B cell (primary cell): ENCODE results near the gene SFXN1.

ENCODE experiments used
- EZH2 ChIP-seq: IDR thresholded peaks from 2 replicates; pipeline ENCODE4 v1.6.1; 2012; ENCODE audit warnings: borderline replicate concordance, low read depth, mild to moderate bottlenecking, moderate library complexity, low read length; ENCODE audit not compliant: insufficient read depth, poor library complexity, severe bottlenecking
- TF ChIP-seq, protein P1 (sequence below): fragments of 200-600 bp; IDR thresholded peaks from one replicate; pipeline ENCODE4 v1.8.0; 2022; ENCODE audit warnings: antibody characterized with exemption, mild to moderate bottlenecking

DNA sequence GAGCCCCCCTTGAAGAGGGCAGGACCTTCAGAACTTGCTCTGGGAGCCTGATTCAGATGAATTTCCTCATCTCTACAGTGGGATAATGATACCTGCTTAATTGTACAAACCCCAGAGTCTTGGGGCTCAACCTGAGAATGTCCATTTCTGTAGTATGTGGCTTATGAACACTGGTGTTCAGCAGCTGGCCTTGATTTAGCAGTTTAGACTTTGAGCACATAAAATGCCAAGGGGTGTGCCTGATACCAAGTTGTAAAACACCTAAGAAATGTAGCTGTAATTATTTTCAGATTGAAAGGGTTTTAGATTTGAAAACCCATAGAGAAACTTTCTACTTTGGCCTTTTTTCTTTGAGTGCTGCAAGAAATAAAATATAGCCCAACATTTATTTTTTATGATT, 44.9 kb downstream of the SFXN1 start:
- TF ChIP-seq, protein P1, sequence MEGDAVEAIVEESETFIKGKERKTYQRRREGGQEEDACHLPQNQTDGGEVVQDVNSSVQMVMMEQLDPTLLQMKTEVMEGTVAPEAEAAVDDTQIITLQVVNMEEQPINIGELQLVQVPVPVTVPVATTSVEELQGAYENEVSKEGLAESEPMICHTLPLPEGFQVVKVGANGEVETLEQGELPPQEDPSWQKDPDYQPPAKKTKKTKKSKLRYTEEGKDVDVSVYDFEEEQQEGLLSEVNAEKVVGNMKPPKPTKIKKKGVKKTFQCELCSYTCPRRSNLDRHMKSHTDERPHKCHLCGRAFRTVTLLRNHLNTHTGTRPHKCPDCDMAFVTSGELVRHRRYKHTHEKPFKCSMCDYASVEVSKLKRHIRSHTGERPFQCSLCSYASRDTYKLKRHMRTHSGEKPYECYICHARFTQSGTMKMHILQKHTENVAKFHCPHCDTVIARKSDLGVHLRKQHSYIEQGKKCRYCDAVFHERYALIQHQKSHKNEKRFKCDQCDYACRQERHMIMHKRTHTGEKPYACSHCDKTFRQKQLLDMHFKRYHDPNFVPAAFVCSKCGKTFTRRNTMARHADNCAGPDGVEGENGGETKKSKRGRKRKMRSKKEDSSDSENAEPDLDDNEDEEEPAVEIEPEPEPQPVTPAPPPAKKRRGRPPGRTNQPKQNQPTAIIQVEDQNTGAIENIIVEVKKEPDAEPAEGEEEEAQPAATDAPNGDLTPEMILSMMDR, result no peak
- no peak for TF ChIP-seq EZH2
